ENCODE data around the gene MCCC1. TPM values are rescaled to one million over a fixed set of nuclear protein-coding genes. Genes with fewer than 3 reads are reported as not detected.

Gene MCCC1
- total RNA-seq, 1 donor from 2014 or later = 31.6 TPM

- peak overlapping the region; percentile 93 for H3K4me3 Mint-ChIP-seq
- TF ChIP-seq, protein P1, sequence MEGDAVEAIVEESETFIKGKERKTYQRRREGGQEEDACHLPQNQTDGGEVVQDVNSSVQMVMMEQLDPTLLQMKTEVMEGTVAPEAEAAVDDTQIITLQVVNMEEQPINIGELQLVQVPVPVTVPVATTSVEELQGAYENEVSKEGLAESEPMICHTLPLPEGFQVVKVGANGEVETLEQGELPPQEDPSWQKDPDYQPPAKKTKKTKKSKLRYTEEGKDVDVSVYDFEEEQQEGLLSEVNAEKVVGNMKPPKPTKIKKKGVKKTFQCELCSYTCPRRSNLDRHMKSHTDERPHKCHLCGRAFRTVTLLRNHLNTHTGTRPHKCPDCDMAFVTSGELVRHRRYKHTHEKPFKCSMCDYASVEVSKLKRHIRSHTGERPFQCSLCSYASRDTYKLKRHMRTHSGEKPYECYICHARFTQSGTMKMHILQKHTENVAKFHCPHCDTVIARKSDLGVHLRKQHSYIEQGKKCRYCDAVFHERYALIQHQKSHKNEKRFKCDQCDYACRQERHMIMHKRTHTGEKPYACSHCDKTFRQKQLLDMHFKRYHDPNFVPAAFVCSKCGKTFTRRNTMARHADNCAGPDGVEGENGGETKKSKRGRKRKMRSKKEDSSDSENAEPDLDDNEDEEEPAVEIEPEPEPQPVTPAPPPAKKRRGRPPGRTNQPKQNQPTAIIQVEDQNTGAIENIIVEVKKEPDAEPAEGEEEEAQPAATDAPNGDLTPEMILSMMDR (IDR thresholded peaks at IDR 0.05) = no peak
- no peaks in the 10 kb centered on the region for H3K27me3 Mint-ChIP-seq
- H3K36me3 Mint-ChIP-seq (ENCODE audit: low read depth) = peaks cover 6% of the 10 kb centered on the region
- no peaks in the 10 kb centered on the region for H3K9me3 Mint-ChIP-seq
- intact Hi-C loops (cut with micrococcal nuclease) = loop anchor here (1.0 to 5.0 kb wide), 3 partner anchors 12 to 187 kb away; partner anchors contain the start of genes ATP11B and MCCC1
- CTCF ChIA-PET = no interaction called here
- ATAC-seq (ENCODE audit: low read depth) (no peak), DNase-seq (no peak)
- H3K27ac Mint-ChIP-seq = peak overlapping the region; percentile 82
- POLR2A ChIA-PET = interaction anchor here (0.6 to 1.1 kb wide), 4 partner anchors 8 to 242 kb away, joined by 4 to 6 read pairs (median 4); no protein-coding TSS in a partner anchor
- H3K4me1 Mint-ChIP-seq = peaks cover 36% of the 10 kb centered on the region
Measured at GRCh38 chr3:182979674-182980191, 119.6 kb downstream of the MCCC1 start.

DNA sequence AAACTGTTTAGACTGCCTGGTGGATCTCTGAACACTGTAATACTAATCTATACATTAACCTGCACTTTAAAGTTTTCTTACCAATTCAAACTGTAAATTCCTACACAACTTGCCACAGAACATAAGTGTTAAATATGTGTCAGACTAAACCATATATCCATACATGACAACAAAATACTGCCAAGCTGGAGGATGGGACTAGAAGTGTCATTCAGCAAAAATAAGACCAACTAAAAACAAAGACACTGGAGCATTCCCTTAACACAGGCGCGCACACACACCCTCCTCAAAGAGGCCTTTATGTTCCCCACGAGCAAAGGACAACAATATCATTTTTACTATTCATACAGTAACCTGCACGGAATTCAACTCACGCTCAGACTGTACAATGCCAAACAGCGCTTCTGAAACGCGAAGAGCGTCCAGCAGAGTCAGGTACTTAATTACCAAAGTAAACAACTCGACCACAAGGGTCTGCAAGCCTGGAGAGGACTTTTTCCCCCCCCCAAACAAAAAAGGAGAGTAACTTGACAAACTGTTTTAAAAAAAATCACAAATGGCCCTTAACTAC lies 120.1 kb downstream of the MCCC1 start:
- Mint-ChIP-seq H3K9me3 (no peaks in the 10 kb centered on the region), H3K4me1 (peaks cover 37% of the 10 kb centered on the region), H3K27ac (peak overlapping the region; percentile 82), H3K27me3 (no peaks in the 10 kb centered on the region), H3K4me3 (peak overlapping the region; percentile 93), H3K36me3 (ENCODE audit: low read depth) (peaks cover 6% of the 10 kb centered on the region)
- DNase-seq (no peak), ATAC-seq (ENCODE audit: low read depth) (no peak)
- ChIA-PET CTCF (no interaction called here), POLR2A (interaction anchor here (0.6 to 1.1 kb wide), 5 partner anchors 8 to 242 kb away, joined by 4 to 6 read pairs (median 4); partner anchors contain the start of gene ATP11B)
- TF ChIP-seq, protein P1 (IDR thresholded peaks at IDR 0.05) = no peak
- intact Hi-C loops (cut with micrococcal nuclease) = no loop called here

GRCh38 chr3:182978387-182978786 lies 120.9 kb downstream of the MCCC1 start:
- Mint-ChIP-seq H3K27me3 (no peaks in the 10 kb centered on the region), H3K36me3 (ENCODE audit: low read depth) (peaks cover 6% of the 10 kb centered on the region), H3K9me3 (no peaks in the 10 kb centered on the region), H3K27ac (no peak overlapping the region), H3K4me3 (no peak overlapping the region), H3K4me1 (peaks cover 37% of the 10 kb centered on the region)
- POLR2A ChIA-PET = interaction anchor here (0.7 kb wide), 1 partner anchor 185 kb away, joined by 4 read pairs; the partner anchor contains the start of gene ATP11B
- ATAC-seq (ENCODE audit: low read depth) = no peak
- TF ChIP-seq, protein P1 (IDR thresholded peaks at IDR 0.05) = no peak
- intact Hi-C loops (cut with micrococcal nuclease) = no loop called here
- DNase-seq = no peak
- CTCF ChIA-PET = no interaction called here

GRCh38 chr3:182973047-182973446 lies 126.2 kb downstream of the MCCC1 start:
- peaks cover 7% of the 10 kb centered on the region for H3K36me3 Mint-ChIP-seq (ENCODE audit: low read depth)
- no peak overlapping the region for H3K27ac Mint-ChIP-seq
- TF ChIP-seq, protein P1 (IDR thresholded peaks at IDR 0.05) = no peak
- CTCF ChIA-PET = no interaction called here
- POLR2A ChIA-PET = interaction anchor here (0.7 kb wide), 1 partner anchor 10 kb away, joined by 3 read pairs; no protein-coding TSS in a partner anchor
- ATAC-seq (ENCODE audit: low read depth) = no peak
- H3K4me3 Mint-ChIP-seq = no peak overlapping the region
- DNase-seq = no peak
- intact Hi-C loops (cut with micrococcal nuclease) = no loop called here
- no peaks in the 10 kb centered on the region for H3K9me3 Mint-ChIP-seq
- peaks cover 48% of the 10 kb centered on the region for H3K4me1 Mint-ChIP-seq
- no peaks in the 10 kb centered on the region for H3K27me3 Mint-ChIP-seq

DNA sequence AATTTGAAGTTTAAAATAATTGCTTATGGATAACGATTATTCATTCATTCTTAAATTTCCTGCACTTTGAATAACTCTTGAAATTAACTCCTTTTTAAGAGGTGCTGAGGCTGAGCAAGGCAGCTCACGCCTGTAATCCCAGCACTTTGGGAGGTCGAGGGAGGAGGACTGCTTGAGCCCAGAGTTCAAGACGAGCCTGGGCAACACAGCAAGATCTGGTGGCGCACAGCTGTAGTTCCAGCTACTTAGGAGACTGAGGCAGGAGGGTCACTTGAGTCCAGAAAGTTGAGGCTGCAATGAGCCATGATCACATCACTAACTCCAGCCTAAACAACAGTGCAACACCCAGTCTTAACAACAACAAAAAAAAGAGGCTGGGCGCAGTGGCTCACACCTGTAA lies 126.9 kb downstream of the MCCC1 start:
- ChIA-PET CTCF (interaction anchor here (0.6 kb wide), 1 partner anchor 23 kb away, joined by 3 read pairs; no protein-coding TSS in a partner anchor), POLR2A (no interaction called here)
- TF ChIP-seq, protein P1 (IDR thresholded peaks at IDR 0.05) = no peak
- ATAC-seq (ENCODE audit: low read depth) (no peak), DNase-seq (no peak)
- Mint-ChIP-seq H3K27ac (no peak overlapping the region), H3K9me3 (no peaks in the 10 kb centered on the region), H3K36me3 (ENCODE audit: low read depth) (peaks cover 7% of the 10 kb centered on the region), H3K4me3 (no peak overlapping the region), H3K27me3 (no peaks in the 10 kb centered on the region), H3K4me1 (peaks cover 53% of the 10 kb centered on the region)
- intact Hi-C loops (cut with micrococcal nuclease) = no loop called here

All from activated B cell treated with CpG ODN at 0.5 μM for 24 hours (primary cell).